ENCODE results near the gene MUC5AC. TPM values are rescaled to one million over a fixed set of nuclear protein-coding genes. Genes with fewer than 3 reads are reported as not detected.
A peak's percentile ranks its signal among the peaks of the same experiment; 100 is the strongest.

The MUC5AC gene
- total and polyA plus RNA-seq, 8 donors = 0.04 to 0.75 (median 0.37) TPM; not detected in 1

DNA sequence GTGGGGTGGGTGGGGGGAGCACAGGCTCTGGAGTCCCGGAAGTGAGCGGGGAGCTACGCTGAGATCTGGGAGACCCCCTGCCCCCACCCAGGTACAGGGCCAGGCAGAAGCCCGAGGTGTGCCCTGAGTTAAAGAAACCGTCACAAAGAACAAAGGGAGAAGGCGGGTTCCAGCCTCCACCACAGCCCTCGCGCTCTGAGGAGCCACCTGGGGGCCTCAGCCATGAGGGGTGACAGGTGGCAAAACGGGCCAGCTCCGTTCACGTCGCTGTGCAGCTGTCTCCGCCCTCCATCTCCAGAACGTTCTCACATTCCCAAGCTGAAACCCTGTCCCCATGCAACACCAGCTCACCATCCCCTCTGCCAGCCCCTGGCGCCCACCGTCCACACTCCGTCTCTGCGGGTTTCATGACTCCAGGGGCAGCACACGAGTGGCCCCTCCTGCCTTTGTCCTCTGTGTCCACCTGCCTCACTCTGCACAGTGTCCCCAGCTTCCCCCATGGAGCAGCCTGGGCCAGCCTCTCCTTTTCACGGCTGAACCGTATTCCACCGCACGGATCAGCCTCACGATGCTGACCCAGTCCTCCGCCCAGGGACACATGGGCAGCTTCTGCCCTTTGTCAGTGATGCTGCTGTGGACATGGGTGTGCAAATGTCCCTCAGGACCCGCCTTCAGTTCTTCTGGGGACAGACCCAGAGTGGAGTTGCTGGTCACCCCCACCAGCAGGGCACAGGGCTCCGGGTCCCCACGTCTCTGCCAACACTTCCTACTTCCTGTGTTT lies 63.4 kb downstream of the MUC5AC start:
- Histone ChIP-seq H3K9me3 (no peaks in the 10 kb centered on the region), H3K27me3 (peaks cover 0 to 86% of the 10 kb centered on the region in 2 donors), H3K27ac (no peak overlapping the region), H3K36me3 (no peaks in the 10 kb centered on the region), H3K4me3 (no peak overlapping the region), H3K4me1 (no peaks in the 10 kb centered on the region)
- DNase-seq (peak in 1 of 4 donors; percentile 64), ATAC-seq (no peak)
- TF ChIP-seq, protein P1, sequence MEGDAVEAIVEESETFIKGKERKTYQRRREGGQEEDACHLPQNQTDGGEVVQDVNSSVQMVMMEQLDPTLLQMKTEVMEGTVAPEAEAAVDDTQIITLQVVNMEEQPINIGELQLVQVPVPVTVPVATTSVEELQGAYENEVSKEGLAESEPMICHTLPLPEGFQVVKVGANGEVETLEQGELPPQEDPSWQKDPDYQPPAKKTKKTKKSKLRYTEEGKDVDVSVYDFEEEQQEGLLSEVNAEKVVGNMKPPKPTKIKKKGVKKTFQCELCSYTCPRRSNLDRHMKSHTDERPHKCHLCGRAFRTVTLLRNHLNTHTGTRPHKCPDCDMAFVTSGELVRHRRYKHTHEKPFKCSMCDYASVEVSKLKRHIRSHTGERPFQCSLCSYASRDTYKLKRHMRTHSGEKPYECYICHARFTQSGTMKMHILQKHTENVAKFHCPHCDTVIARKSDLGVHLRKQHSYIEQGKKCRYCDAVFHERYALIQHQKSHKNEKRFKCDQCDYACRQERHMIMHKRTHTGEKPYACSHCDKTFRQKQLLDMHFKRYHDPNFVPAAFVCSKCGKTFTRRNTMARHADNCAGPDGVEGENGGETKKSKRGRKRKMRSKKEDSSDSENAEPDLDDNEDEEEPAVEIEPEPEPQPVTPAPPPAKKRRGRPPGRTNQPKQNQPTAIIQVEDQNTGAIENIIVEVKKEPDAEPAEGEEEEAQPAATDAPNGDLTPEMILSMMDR (IDR thresholded peaks at IDR 0.05) = no peak
- intact Hi-C loops (cut with DNase I) = no loop called here

DNA sequence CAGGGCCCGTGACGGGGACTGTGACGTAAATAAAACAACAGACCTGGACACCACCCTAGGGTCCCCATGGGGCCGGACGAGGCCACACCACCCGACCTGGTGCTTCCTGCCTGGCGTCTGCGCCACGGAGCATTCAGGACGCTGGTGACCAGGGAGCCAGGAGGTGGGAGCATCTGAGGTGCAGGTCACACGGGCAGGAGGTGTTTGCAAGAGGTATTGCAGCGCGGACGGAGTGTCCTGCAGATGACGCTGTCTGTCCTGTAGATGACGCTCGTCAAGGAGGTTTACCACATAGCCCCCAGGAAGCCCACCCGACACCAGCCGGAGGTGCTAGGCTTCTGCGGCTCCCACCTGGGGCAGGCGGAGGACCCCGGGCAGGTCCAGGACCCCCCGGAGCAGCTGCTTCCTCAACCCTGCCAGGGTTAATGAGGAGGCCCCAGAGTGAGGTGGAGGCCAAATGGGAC lies 64.1 kb downstream of the MUC5AC start:
- H3K27me3 ChIP-seq = peaks cover 0 to 94% of the 10 kb centered on the region in 2 donors

DNA sequence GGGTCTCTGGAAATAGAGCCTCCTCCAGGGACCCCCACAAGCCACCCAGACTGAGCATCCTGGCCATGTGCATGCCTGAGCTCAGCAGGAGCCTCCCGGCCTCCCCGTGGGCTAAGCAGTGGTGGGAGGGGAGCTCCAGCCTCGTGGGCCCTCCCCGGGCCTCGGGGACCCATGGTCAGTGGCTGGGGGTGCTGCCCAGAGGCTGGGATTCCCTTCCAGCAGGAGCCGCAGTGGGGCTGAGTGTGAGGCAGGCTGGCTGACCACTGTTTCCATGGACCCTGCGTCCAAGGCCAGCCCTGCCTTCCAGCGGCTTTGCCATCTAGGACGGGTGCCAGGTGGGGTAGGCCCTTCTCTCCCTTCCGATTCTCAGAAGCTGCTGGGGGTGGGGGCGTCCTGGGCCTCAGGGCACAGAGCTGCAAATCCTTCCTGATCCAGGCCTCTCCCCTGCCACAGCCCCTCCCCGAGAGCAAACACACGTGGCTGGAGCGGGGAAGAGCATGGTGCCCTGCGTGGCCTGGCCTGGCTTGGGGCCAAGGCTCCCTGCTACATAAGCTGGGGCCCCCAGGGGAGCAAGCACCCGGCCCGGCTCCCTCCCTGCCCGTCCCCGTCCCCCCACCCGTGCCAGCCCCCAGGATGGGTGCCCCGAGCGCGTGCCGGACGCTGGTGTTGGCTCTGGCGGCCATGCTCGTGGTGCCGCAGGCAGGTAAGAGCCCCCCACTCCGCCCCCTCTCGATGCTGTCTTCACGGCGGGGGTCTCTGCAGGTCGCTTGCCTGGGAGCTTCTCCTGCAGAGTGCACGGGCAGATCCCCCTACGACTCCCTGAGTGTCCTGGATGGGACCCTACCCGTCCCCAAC lies 65.0 kb downstream of the MUC5AC start, which contains the start of gene MUC5B:
TSS of gene MUC5B (plus strand) at position 576 of the 855 bp plus-strand sequence. CDS start at position 634, 58 bp downstream.
- no peak within 1 kb of the TSS for H3K27ac ChIP-seq
- ATAC-seq (no peak), DNase-seq (peak in 2 of 4 donors; percentile 47 to 72)
- TF ChIP-seq, protein P1 (IDR thresholded peaks at IDR 0.05) = no peak
- intact Hi-C loops (cut with DNase I) = no loop called here
- peaks cover 0 to 100% of the 10 kb centered on the region in 2 donors for H3K27me3 ChIP-seq
- H3K36me3 ChIP-seq = no peaks in the 10 kb centered on the region
- no peak within 1 kb of the TSS for H3K4me3 ChIP-seq
- H3K4me1 ChIP-seq = no peaks in the 10 kb centered on the region
- H3K9me3 ChIP-seq = no peaks in the 10 kb centered on the region

More for the DNA sequence above, 64.1 kb downstream of the MUC5AC start:
- ATAC-seq (no peak), DNase-seq (peak in 1 of 4 donors; percentile 74)
- H3K9me3 ChIP-seq = no peaks in the 10 kb centered on the region
- TF ChIP-seq, protein P1 (IDR thresholded peaks at IDR 0.05) = no peak
- no peak overlapping the region for H3K27ac ChIP-seq
- intact Hi-C loops (cut with DNase I) = no loop called here
- no peak overlapping the region for H3K4me3 ChIP-seq
- H3K4me1 ChIP-seq = no peaks in the 10 kb centered on the region
- no peaks in the 10 kb centered on the region for H3K36me3 ChIP-seq

DNA sequence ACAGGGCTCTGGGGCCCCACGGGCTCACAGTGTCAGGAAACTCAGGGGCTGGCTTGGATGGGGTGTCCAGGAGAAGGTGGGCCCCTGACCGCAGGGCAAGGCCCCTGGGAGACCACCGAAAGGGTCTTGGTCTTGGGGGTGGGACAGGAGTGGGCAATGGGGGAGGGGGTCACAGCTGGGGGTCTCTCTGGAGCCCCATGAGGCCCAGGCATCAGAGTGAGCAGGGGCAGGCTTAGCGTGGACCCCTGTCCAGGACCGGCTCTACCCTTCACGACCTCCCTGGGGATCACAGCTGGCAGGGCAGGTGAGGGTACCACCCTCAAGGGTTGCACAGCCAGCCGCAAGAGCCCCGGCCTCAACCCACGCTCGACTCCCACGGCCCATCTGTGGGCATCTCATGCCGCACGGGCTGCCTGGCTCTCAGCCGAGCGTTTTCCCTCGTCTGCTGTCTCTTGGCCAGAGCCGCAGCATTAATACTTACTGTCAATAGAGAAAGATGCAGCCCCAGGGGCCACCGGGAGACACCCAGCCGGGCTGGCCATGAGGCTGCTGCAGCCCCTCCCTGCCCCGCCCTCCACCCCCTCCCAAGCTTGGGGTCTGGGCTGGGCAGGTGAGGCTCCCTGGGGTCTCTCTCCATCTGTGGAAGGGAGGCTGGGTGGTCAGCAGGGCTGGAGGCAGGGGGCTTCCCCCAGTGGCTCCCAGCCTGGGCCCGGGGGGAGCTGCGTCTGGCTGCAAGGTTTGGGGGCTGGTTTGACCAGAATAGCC lies 65.8 kb downstream of the MUC5AC start:
- no peak overlapping the region for H3K4me3 ChIP-seq
- H3K36me3 ChIP-seq = no peaks in the 10 kb centered on the region
- peak in 2 of 4 donors; percentile 8 to 55 for DNase-seq
- TF ChIP-seq, protein P1 (IDR thresholded peaks at IDR 0.05) = no peak
- peaks cover 0 to 100% of the 10 kb centered on the region in 2 donors for H3K27me3 ChIP-seq
- no peaks in the 10 kb centered on the region for H3K9me3 ChIP-seq
- intact Hi-C loops (cut with DNase I) = no loop called here
- no peaks in the 10 kb centered on the region for H3K4me1 ChIP-seq
- H3K27ac ChIP-seq = no peak overlapping the region
- ATAC-seq = no peak
